ENCODE results near the gene CNST.
"Not testable (repeated sequence)": the region's sequence is repeated elsewhere in the genome, so short reads cannot be mapped to it uniquely, and the experiment has no call there.

The CNST gene

GRCh38 chr1:246559310-246559709 is 6.9 kb upstream of the CNST start:
- DNase-seq (ENCODE audit: low spot score): no peak

DNA sequence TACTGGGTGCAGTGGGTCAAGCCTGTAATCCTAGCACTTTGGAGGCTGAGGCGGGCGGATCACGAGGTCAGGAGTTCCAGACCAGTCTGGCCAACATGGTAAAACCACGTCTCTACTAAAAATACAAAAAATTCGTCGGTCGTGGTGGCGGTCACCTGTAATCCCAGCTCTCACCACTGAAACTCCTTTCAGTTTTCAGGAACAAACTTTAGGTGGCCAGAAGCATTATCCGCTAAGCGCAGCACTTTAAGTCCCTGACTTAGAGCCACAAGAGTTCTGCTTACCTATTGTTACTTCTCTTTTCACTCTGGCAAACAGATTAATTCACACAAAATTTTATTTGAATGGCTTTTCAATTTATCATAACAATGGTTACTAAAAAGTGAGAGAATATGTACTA is 5.4 kb upstream of the CNST start:
- DNase-seq (ENCODE audit: low spot score): not testable (repeated sequence)

GRCh38 chr1:246564839-246565750 is 1.2 kb upstream of the CNST start:
- no peak for DNase-seq (ENCODE audit: low spot score)

DNA sequence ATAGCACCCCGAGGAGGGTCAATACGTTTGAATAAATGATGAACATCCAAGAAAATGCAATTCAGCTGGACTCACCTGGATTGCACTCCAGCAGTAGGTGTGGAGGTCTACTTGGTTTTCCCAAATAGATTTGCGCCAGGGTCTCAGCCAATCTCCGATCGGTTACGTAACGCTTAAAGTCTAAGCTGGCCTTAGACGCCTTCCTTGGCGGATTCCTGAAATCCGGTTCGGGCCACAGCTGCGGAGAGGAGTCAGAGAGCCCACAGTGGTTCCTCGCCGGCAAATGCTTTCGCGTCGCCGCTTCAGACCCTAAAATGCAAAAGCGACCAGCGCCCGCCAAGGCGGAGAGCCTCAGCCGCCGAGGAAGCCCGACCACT is 517 bp upstream of the CNST start:
- no peak for DNase-seq (ENCODE audit: low spot score)

DNA sequence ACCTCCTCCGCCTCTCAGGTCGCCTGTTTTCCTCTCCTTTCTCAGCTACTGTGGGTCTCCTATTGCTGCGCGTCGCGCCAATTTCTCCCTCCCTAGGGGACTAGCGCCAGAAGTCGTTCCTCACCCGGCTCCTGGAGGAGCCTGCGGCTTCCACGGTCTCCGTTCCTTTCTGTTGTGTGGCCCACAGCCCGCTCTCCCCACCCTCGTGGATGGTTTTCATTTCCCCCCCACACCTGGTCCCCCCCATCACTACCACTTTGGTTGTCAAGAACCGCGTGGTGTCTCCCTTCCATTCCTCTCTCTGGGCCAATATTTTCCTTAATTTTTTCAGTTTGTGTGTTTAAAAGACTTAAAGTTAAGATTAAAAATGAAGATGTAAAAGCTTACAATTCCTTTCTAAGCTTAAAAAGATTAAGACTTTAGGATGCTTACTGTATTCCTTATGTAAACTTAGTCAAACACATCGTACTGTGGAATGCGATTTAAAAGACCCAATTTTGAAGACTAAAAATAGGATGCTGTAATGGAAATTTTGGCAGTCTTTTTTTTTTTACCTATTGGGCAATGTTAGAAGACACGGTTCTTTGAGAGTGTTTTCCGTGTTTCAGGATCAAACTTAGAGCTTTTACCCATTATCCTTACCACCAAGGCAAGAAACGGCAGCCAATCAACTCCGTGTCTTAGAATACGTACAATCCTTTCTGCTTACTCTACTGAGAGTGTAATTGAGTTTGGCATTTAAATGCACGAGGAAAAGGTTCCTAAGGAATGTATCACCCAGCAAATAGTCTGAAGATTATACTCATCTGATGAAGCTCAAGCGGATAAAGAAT is 773 bp downstream of the CNST start:
- DNase-seq (ENCODE audit: low spot score): peak; percentile 75

- DNase-seq (ENCODE audit: low spot score): peak; percentile 13
These were observed 1.5 kb downstream of the CNST start for GRCh38 chr1:246567646-246568235.

- DNase-seq (ENCODE audit: low spot score): no peak
These were observed 3.3 kb downstream of the CNST start for GRCh38 chr1:246569248-246570238.

GRCh38 chr1:246571309-246571708 is 5.1 kb downstream of the CNST start:
- DNase-seq (ENCODE audit: low spot score): not testable (repeated sequence)

- no peak for DNase-seq (ENCODE audit: low spot score)
These were observed 5.7 kb downstream of the CNST start for GRCh38 chr1:246571953-246572352.

GRCh38 chr1:246572785-246573184 is 6.5 kb downstream of the CNST start:
- DNase-seq (ENCODE audit: low spot score): no peak

DNA sequence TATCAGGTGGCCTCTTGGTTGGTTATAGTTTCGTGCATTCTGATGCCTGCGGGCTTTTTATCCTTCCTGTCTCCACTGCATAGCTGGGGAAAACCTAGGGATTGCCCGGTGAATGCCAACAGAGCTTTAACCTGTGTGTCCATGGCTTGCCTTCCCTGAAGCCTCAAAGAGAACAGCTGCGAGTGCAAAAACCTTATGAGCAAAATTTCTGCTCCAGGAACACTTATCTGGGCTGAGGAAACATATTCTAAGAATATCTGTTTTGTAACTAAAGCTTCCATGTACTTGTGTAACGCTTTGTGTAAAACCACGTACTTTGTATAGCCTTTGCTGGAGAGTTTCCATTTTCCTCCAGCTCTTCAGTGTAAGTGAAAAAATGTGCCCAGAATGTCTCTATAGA is 7.2 kb downstream of the CNST start:
- no peak for DNase-seq (ENCODE audit: low spot score)

- no peak for DNase-seq (ENCODE audit: low spot score)
These were observed 10.4 kb downstream of the CNST start for GRCh38 chr1:246576709-246577032.

DNA sequence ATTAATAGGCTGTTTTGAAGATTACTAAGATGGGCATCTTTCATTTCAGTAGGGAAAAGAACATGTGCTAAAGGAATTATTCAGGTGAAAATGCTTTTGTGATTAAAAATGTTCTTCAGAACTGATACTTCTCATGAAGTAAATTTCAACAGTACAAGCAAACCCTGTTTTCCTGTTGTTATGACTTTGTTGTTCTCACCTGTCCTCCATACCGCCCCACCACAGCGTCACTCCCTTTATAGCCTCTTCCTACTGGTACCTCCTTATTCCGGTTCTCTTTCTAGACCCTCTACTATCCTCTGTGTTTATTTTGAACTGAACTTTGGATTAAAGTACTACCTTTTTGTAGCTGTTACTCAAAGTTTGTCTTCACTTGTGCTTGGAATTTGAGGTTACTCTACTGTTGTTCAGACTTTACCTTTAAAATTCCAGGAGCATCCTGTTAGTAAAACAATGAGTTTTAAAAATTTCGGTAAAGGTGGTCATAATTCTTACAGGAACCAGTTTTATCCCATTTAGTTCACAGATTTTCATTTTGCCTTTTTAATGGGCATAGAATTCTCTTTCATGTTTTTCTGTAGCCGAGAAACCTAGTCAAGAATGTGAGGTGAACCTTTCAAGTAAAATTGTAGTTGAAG is 10.9 kb downstream of the CNST start:
- no peak for DNase-seq (ENCODE audit: low spot score)

DNA sequence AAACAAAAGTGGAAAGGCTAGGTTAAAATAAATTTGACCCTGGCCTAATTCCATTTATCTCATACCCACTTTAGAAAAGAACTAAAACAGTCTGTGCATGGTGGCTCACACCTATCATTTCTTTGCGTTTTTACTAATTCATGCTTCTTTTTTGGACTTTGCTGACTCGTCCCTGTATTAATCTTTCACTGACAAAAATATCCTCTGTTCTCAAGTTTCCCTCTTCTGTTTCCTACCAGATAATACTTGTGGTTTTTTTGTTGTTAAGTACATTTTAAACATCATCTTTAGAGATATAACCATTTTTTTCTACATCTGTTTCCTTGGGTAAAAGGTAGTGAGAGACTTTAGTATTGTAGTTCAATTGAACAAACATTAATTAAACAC is 11.5 kb downstream of the CNST start:
- no peak for DNase-seq (ENCODE audit: low spot score)

DNA sequence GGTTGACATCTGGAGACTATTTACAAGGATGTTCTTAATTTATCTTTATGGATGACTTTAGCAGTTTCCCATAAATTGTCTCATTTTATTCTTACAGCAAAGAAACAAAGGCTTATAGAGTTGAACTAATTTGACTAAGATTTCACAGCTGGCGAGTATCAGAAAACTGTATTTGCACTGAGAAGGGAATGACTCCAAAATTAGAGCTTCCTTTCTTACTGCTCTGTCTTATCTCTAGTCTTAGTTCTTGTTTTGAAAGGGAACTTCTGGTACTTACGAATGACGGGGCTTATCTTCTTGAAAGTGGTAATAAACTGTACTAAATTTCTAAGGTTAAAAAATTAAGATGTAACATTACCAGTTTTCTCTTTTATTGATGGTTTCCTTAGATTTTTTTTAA is 13.6 kb downstream of the CNST start:
- DNase-seq (ENCODE audit: low spot score): no peak

GRCh38 chr1:246580497-246581370 is 14.5 kb downstream of the CNST start:
- no peak for DNase-seq (ENCODE audit: low spot score)

DNA sequence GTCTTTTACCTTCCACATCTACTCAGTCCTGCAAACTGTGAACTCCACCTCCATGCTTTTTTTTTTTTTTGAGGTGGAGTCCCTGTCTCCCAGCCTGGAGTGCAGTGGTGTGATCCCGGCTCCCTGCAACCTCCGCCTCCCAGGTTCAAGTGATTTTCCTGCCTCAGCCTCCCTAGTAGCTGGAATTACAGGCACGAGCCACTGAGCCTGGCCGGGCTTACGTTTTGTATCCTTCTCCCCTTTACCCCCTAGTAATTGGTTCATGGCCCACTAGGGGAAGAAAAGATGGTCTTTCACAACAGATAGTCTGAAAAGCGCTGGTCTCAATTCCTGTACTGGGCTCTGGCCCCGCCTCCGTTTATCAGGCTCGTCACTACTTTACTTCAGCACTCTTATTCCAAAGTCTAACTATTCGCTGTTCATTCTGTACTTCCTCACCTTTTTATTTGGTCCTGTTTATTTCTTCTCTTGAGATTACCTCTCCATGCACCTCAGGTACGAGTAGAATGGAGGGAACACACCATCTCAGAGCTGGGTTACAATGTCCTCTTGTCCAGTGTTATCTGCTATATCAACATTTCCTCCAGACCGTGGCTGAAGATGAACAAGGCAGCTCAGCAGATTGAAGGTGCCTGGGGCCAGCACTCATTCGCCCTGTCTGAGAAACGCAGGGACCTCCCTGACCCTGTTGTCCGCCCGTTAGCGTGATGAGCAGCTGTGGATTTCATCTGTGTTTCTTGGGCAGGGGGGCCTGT is 16.2 kb downstream of the CNST start:
- DNase-seq (ENCODE audit: low spot score): no peak

DNA sequence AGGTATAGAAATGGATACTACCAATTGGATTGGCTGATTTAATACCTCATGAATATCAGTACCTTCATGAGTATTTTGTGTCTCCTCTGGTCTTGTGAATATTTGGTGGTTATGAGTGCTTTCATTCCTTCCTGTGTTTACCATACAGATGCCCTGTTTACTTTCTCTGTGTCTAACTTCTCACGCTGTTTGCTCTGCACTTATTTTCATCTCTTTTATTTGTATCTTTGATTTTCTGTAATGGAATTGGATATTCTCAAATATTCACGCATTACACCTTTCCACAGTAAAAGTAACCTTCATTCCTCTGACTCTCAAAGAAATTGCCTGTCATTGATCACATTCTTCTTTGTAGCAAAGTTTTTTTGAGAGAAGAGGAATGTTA is 16.8 kb downstream of the CNST start:
- DNase-seq (ENCODE audit: low spot score): no peak

GRCh38 chr1:246583448-246584185 is 17.4 kb downstream of the CNST start:
- peak; percentile 12 for DNase-seq (ENCODE audit: low spot score)
